T47D (cell line): ENCODE data around the gene SIM2.

ENCODE experiments used
- DNase-seq, 2 experiments: peaks; one replicate each; pipeline versions ENCODE4 v3.0.0 to v3.0.0-alpha.2; 2011 to 2012; ENCODE audit warnings: low read depth in 1 of 2, low spot score in 1 of 2
- JUND ChIP-seq: IDR thresholded peaks from 2 replicates; pipeline ENCODE4 v1.6.1; 2012; ENCODE audit warnings: low read depth
- in situ Hi-C: cut with HindIII; loops from 2 replicates; pipeline ENCODE4 v1.10.0; 2016; ENCODE audit warnings: low sequenced_read_pairs, low pct_unique_long_range_greater_than_20kb

Gene SIM2

GRCh38 chr21:36785615-36786014 lies 86.7 kb downstream of the SIM2 start:
- in situ Hi-C loops: no loop called here

GRCh38 chr21:36786186-36786585 lies 87.3 kb downstream of the SIM2 start:
- in situ Hi-C loops: no loop called here
- TF ChIP-seq JUND: no peak
- DNase-seq: no peak

More at GRCh38 chr21:36785615-36786014, 86.7 kb downstream of the SIM2 start:
- DNase-seq: no peak
- no peak for TF ChIP-seq JUND

GRCh38 chr21:36788120-36788638 lies 89.3 kb downstream of the SIM2 start:
- in situ Hi-C loops: no loop called here
- peak in 1 of 2 experiments; percentile 4 for DNase-seq
- no peak for TF ChIP-seq JUND

GRCh38 chr21:36790616-36791015 lies 91.7 kb downstream of the SIM2 start:
- in situ Hi-C loops: no loop called here
- no peak for TF ChIP-seq JUND
- no peak for DNase-seq

GRCh38 chr21:36791180-36791579 lies 92.3 kb downstream of the SIM2 start:
- in situ Hi-C loops: no loop called here
- DNase-seq: no peak
- no peak for TF ChIP-seq JUND

GRCh38 chr21:36791695-36792470 lies 93.0 kb downstream of the SIM2 start:
- DNase-seq: no peak
- in situ Hi-C loops: no loop called here

GRCh38 chr21:36792505-36792967 lies 93.6 kb downstream of the SIM2 start:
- DNase-seq: no peak
- no peak for TF ChIP-seq JUND

More at GRCh38 chr21:36791695-36792470, 93.0 kb downstream of the SIM2 start:
- no peak for TF ChIP-seq JUND

GRCh38 chr21:36796070-36796469 lies 97.2 kb downstream of the SIM2 start:
- no peak for DNase-seq
- in situ Hi-C loops: no loop called here
- no peak for TF ChIP-seq JUND

More at GRCh38 chr21:36792505-36792967, 93.6 kb downstream of the SIM2 start:
- in situ Hi-C loops: no loop called here

GRCh38 chr21:36798491-36798890 lies 99.6 kb downstream of the SIM2 start:
- no peak for TF ChIP-seq JUND
- DNase-seq: no peak
- in situ Hi-C loops: no loop called here
